Esophagus muscularis mucosa (tissue), 4 donors: Measurements from ENCODE around the gene EIF6.

Source experiments
- EP300 ChIP-seq: sonication (generic); formaldehyde crosslinking; IDR thresholded peaks from one replicate; pipeline ENCODE4 v1.6.1; 2017; ENCODE audit warnings: antibody characterized with exemption
- POLR2A ChIP-seq: fragments of 450-650 bp; IDR thresholded peaks from one replicate; pipeline ENCODE4 v1.6.1; 2017; ENCODE audit warnings: antibody characterized with exemption, moderate library complexity, mild to moderate bottlenecking, low read depth
- POLR2AphosphoS5 ChIP-seq, 2 donors: sonication (generic); formaldehyde crosslinking; IDR thresholded peaks; one replicate each; pipeline ENCODE4 v1.6.1; 2017; ENCODE audit warnings: antibody characterized with exemption in 2 of 2
- TF ChIP-seq, protein P1 (sequence below), 3 experiments: fragments of 200-600 bp in 2 of 3; fragments of 450-650 bp in 1 of 3; sonication (generic) in 2 of 3; IDR thresholded peaks; one replicate each; pipeline ENCODE4 v1.5.1; 2017 to 2019; ENCODE audit warnings: antibody characterized with exemption in 3 of 3, mild to moderate bottlenecking in 2 of 3, moderate library complexity in 1 of 3

DNA sequence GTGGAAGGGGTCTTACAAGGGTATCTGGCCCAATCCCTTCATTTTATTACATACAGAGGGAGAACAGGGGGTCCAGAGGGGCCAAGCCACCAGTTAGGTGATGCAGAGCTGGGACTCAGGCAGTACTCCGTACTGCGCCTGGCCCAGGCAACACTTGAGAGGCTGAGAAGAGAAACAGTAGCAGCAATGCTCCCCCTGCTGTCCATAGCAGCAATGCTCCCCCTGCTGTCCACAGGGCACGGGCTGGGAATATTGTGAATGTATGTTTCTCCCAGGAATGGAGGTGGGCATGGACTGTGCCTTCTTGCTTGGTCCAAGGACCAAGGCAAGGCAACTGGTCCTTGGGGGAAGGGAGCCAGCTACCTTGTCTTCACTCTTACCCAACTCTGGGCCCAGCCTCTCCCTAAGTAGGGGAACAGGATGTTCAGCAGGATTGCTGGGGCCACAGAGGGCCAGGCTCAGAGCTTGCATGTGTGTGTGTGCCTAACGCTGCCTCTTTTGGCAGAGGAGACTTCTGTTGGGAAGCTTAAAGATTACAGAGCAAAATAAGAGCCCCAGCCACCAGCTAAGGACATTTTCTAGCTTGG lies 22.5 kb upstream of the EIF6 start:
- TF ChIP-seq, protein P1, sequence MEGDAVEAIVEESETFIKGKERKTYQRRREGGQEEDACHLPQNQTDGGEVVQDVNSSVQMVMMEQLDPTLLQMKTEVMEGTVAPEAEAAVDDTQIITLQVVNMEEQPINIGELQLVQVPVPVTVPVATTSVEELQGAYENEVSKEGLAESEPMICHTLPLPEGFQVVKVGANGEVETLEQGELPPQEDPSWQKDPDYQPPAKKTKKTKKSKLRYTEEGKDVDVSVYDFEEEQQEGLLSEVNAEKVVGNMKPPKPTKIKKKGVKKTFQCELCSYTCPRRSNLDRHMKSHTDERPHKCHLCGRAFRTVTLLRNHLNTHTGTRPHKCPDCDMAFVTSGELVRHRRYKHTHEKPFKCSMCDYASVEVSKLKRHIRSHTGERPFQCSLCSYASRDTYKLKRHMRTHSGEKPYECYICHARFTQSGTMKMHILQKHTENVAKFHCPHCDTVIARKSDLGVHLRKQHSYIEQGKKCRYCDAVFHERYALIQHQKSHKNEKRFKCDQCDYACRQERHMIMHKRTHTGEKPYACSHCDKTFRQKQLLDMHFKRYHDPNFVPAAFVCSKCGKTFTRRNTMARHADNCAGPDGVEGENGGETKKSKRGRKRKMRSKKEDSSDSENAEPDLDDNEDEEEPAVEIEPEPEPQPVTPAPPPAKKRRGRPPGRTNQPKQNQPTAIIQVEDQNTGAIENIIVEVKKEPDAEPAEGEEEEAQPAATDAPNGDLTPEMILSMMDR (IDR thresholded peaks at IDR 0.05): peak; percentile 38 to 64 (median 45)
- no peak for TF ChIP-seq POLR2A
- peak in 1 of 2 donors; percentile 12 for TF ChIP-seq POLR2AphosphoS5 (IDR thresholded peaks at IDR 0.05)
- TF ChIP-seq EP300: no peak
